ENCODE data around the gene SEMA3E. TPM values are rescaled to one million over a fixed set of nuclear protein-coding genes. Genes with fewer than 3 reads are reported as not detected.

The SEMA3E gene
- total and polyA plus RNA-seq, 5 experiments from 2014 or later: not detected

DNA sequence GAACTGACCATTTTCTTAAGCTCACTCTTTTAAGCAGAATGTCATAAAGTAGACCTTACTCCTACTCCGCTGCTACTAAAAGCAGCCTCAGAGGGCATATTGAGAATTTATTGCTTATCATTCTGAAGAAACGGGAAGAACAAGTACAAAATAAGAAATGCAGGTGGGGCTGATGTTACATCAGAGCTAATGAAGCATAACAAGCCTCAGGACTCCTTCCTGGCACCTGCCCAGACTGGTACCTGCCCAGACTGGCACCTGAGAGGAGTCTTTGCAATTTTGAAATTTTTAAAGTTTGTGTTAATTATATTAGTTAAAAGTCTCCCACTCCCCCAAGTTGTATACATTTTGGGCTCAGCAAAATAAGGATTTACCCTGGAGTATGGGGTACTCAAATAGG, 162.4 kb downstream of the SEMA3E start:
- H3K27ac Mint-ChIP-seq: no peak overlapping the region

DNA sequence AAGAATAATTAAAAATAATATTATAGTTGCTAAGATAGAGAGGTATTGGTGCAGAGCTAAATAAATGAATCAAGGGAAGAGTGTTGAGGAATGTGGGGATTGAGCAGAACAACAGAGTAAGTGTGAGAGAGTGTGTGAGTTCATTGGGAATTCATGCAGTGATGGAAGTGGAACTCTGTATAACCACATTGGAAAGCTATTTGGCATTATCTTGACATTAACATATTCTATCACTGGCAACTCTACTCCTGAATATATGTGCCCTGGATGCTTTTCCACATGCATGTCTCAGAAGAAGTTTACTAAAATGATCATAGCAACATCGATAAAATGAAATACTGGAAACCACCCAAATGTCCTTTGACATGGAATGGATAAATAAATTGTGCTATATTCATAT, 164.1 kb downstream of the SEMA3E start:
- H3K4me3 Mint-ChIP-seq: no peak overlapping the region
- H3K9me3 Mint-ChIP-seq: peaks cover 0 to 41% (median 2%) of the 10 kb centered on the region in 9 donors
- H3K27me3 Mint-ChIP-seq: no peaks in the 10 kb centered on the region
- POLR2A ChIA-PET: no interaction called here
- no peak for DNase-seq
- no peak for ATAC-seq
- no peaks in the 10 kb centered on the region for H3K36me3 Mint-ChIP-seq
- H3K27ac Mint-ChIP-seq: no peak overlapping the region
- H3K4me1 Mint-ChIP-seq: no peaks in the 10 kb centered on the region

More for the DNA sequence above, 162.4 kb downstream of the SEMA3E start:
- no peak for ATAC-seq
- peaks cover 0 to 41% (median 2%) of the 10 kb centered on the region in 9 donors for H3K9me3 Mint-ChIP-seq
- H3K4me3 Mint-ChIP-seq: no peak overlapping the region
- H3K4me1 Mint-ChIP-seq: no peaks in the 10 kb centered on the region
- H3K36me3 Mint-ChIP-seq: no peaks in the 10 kb centered on the region
- H3K27me3 Mint-ChIP-seq: no peaks in the 10 kb centered on the region
- POLR2A ChIA-PET: no interaction called here
- no peak for DNase-seq

DNA sequence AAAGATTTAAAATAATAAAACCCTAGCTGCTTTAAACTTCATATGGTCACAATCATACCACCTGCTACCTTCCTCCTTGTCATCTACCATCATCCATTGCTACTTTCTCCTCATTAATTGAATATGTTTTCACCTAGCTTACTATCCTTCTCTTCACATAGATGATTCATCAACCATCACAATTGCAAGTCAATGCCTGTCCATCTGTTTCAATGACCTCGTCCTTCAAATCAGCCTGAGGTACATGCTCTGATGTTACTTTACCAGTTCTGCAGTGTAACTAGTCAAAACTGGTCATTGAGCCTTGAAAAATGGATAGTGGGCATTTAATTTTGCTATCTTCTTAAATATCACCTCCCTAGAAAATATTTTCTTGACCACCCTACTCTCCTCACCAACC, 164.7 kb downstream of the SEMA3E start:
- no peaks in the 10 kb centered on the region for H3K4me1 Mint-ChIP-seq
- peaks cover 0 to 41% (median 2%) of the 10 kb centered on the region in 9 donors for H3K9me3 Mint-ChIP-seq
- no peaks in the 10 kb centered on the region for H3K36me3 Mint-ChIP-seq
- ATAC-seq: no peak
- POLR2A ChIA-PET: no interaction called here
- H3K27ac Mint-ChIP-seq: no peak overlapping the region
- no peak overlapping the region for H3K4me3 Mint-ChIP-seq
- no peak for DNase-seq
- no peaks in the 10 kb centered on the region for H3K27me3 Mint-ChIP-seq

DNA sequence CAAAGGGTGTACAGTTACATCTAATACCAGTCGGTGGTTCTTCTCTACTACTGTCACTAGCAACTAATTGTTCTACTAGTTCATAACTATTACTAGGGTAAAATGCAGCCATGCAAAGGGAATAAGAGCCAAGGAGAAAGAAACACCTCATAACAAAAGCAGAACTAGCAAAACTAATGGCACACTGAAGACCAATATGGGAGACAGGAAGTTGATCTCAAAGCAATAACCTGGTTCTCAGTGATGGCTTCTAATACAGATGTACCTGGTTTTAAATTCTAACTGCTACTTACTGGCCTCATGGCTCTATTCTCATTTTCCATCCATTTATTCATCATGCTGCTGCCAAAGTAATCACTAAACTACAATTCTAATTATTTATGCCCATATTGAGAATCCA, 170.3 kb downstream of the SEMA3E start:
- DNase-seq (no peak), ATAC-seq (no peak)
- H3K4me1 Mint-ChIP-seq: no peaks in the 10 kb centered on the region
- no peaks in the 10 kb centered on the region for H3K36me3 Mint-ChIP-seq
- H3K27ac Mint-ChIP-seq: no peak overlapping the region
- no peaks in the 10 kb centered on the region for H3K27me3 Mint-ChIP-seq
- peaks cover 0 to 7% (median 1%) of the 10 kb centered on the region in 9 donors for H3K9me3 Mint-ChIP-seq
- H3K4me3 Mint-ChIP-seq: no peak overlapping the region
- POLR2A ChIA-PET: no interaction called here

DNA sequence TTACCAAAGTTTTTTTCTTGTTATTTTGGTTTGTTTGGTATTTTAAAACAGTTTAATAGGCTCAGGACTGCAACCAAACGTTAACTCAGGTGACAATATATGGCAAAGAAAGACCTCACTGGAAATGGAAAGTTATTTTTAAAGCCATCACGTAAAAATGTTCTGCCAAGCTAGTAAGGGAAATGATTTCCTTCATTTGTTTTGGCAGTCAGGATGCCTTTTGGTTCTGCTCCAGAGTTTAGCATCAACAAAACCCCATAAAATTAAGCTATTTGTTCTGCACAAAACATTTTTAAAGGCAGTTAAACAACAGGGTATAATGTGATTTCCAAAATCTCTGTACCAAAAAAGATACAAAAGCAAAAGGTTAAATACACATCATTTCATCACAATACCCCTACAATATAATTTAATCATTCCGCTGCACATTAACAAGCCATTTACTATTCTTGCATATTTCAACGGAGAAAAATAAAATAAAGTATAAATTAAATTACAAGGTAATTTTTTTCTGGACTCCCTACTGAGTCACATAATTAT, 172.4 kb downstream of the SEMA3E start:
- H3K27ac Mint-ChIP-seq: no peak overlapping the region
- ATAC-seq: no peak
- DNase-seq: no peak
- no peaks in the 10 kb centered on the region for H3K4me1 Mint-ChIP-seq
- H3K4me3 Mint-ChIP-seq: no peak overlapping the region
- POLR2A ChIA-PET: no interaction called here
- H3K9me3 Mint-ChIP-seq: peaks cover 0 to 7% (median 0%) of the 10 kb centered on the region in 9 donors
- H3K36me3 Mint-ChIP-seq: no peaks in the 10 kb centered on the region
- H3K27me3 Mint-ChIP-seq: no peaks in the 10 kb centered on the region

DNA sequence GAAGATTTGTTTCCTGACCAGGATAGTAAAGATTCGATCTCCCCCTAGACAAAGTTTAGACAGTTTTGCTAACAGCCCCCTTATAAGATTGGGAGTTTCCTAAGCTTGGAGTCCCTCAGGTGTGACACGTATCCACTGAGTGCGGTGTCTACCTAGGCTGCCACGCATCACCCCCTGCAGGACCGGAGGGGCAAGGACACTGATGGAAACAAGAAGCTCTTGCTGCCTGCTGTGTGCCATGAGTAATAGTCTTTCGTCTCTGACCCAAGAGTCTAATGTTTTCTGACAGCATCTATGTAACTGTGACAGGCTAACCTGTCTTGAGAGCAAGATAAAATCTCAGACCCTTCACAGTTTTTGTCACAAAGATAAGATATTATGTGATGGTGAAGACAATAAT, 173.5 kb downstream of the SEMA3E start:
- H3K9me3 Mint-ChIP-seq: peaks cover 0 to 7% (median 0%) of the 10 kb centered on the region in 9 donors
- H3K27me3 Mint-ChIP-seq: no peaks in the 10 kb centered on the region
- no peak for ATAC-seq
- no peaks in the 10 kb centered on the region for H3K36me3 Mint-ChIP-seq
- H3K4me1 Mint-ChIP-seq: no peaks in the 10 kb centered on the region
- no peak overlapping the region for H3K4me3 Mint-ChIP-seq
- POLR2A ChIA-PET: no interaction called here
- DNase-seq: no peak
- H3K27ac Mint-ChIP-seq: no peak overlapping the region

DNA sequence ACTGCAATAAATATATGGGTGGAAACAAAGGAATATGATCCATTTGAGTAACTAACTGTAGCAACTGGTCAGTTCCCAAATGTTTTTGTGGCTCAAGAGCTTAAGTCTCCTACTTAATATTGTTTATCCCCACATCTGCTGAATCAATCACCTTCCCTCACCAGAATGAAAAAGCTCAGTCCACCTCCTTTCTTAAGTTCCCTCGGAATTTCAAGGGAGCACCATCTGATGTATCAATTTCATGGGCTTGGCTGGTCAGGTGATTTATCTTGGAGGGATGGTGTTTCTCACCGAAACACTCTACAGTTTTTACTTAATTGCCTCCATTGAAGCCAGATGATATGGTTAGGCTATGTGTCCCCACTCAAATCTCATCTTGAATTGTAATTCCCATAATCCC, 176.6 kb downstream of the SEMA3E start:
- H3K27me3 Mint-ChIP-seq: no peaks in the 10 kb centered on the region
- H3K9me3 Mint-ChIP-seq: peaks cover 0 to 4% (median 0%) of the 10 kb centered on the region in 9 donors
- H3K4me1 Mint-ChIP-seq: no peaks in the 10 kb centered on the region
- no peak overlapping the region for H3K27ac Mint-ChIP-seq
- DNase-seq (no peak), ATAC-seq (no peak)
- POLR2A ChIA-PET: no interaction called here
- H3K36me3 Mint-ChIP-seq: no peaks in the 10 kb centered on the region
- H3K4me3 Mint-ChIP-seq: no peak overlapping the region

DNA sequence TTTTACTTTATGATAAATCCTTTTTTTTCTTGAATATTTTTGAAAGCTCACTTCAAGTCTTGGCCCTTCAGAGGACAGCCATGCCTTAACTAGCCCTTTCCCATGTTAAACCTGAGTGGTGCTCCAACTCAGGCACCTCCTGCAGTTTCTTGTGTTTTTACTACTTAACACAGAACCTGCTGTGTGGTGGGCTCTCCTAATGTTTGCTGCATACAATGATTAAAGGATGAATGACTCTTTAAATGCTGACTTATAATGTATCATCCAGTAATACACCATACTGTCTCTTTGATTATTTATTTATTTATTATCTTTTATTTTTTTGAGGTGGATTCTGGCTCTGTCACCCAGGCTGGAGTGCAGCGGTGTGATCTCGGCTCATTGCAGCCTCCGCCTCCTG, 179.4 kb downstream of the SEMA3E start:
- Mint-ChIP-seq H3K27me3 (no peaks in the 10 kb centered on the region), H3K4me3 (no peak overlapping the region), H3K9me3 (peaks cover 0 to 6% (median 0%) of the 10 kb centered on the region in 9 donors), H3K27ac (no peak overlapping the region), H3K36me3 (no peaks in the 10 kb centered on the region), H3K4me1 (no peaks in the 10 kb centered on the region)
- ATAC-seq (no peak), DNase-seq (no peak)
- POLR2A ChIA-PET: no interaction called here

DNA sequence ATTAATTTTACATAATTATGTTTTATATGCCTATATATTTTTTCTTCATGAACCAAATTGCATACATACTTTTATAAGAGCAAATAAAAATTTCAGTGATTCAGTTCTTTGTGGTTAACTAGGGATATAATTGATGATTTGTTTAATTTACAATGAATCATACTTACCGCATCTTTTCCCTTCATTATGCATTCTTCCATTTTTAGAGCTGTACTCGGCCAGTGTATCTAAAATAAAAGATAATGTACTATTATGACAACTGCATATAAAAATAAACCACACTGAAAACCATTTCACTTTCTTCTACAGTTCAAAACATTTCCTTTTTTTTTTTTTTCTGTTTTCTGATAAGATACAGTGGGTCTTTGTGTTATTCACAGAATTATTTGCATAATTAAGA, 179.9 kb downstream of the SEMA3E start:
- POLR2A ChIA-PET: no interaction called here
- no peaks in the 10 kb centered on the region for H3K36me3 Mint-ChIP-seq
- ATAC-seq (no peak), DNase-seq (no peak)
- no peaks in the 10 kb centered on the region for H3K4me1 Mint-ChIP-seq
- H3K27me3 Mint-ChIP-seq: no peaks in the 10 kb centered on the region
- H3K27ac Mint-ChIP-seq: no peak overlapping the region
- peaks cover 0 to 6% (median under 1%) of the 10 kb centered on the region in 9 donors for H3K9me3 Mint-ChIP-seq
- no peak overlapping the region for H3K4me3 Mint-ChIP-seq

DNA sequence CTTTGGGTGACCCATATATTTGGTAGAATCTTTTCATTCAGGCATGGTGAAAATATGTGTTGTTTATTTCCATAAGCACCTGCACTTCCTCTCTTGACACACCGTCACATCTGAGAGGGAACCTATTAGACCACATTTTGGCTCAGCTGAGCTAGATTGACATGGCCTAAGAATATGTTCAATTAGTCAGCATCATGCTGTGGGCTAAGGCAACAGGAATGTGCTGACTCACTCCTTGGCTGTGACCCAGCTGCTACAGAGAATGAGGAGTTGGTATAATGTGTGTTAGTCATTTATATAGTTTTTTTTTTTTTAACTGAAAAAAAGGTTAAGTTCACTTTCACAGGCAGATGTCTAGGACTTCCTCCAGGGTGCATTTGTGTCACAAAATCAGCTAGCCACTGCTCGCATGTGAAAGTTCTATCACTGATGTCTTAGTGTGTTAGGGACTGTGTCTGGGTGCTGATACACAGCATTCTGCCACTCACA, 180.6 kb downstream of the SEMA3E start:
- Mint-ChIP-seq H3K4me3 (no peak overlapping the region), H3K4me1 (no peaks in the 10 kb centered on the region), H3K9me3 (peaks cover 0 to 8% (median 1%) of the 10 kb centered on the region in 9 donors), H3K27me3 (no peaks in the 10 kb centered on the region), H3K27ac (no peak overlapping the region), H3K36me3 (no peaks in the 10 kb centered on the region)
- DNase-seq (no peak), ATAC-seq (no peak)
- POLR2A ChIA-PET: no interaction called here

DNA sequence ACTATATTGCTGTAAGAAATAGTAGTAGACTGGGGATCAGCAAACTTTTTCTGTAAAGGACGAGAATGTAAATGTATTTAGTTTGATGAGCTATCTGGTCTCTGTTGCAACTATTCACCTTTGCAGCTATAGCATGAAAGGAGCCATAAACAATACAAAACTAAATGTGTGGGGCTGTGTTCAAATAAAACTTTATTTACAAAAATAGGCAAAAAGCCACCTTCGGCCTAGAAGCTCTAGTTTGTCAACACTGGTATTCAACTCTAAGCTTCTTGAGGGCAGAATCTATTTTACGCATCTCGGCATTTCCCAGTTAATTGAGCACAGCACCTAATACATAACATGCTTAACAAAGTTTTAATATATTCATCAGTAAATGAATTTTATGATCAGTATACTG, 181.4 kb downstream of the SEMA3E start:
- Mint-ChIP-seq H3K36me3 (no peaks in the 10 kb centered on the region), H3K4me3 (no peak overlapping the region), H3K9me3 (peaks cover 0 to 12% (median 1%) of the 10 kb centered on the region in 9 donors), H3K27me3 (peaks cover 0 to under 1% (median 0%) of the 10 kb centered on the region in 5 donors), H3K4me1 (no peaks in the 10 kb centered on the region), H3K27ac (no peak overlapping the region)
- ATAC-seq (no peak), DNase-seq (no peak)
- POLR2A ChIA-PET: no interaction called here

DNA sequence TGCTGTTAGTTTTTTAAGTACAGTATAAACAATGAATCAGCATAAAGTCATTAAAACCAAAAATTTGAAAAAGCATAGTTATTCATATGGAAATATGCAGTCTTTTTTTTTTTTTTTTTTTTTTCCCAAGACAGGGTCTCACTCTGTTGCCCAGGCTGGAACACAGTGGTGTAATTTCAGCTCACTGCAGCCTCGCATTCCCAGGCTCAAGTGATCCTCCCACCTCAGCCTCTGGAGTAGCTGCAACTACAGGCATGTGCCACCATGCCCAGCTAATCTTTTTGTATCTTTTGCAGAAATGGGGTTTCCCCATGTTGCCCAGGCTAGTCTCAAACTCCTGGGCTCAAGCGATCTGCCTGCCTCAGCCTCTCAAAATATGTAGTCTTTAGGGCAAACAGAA, 182.0 kb downstream of the SEMA3E start:
- H3K4me3 Mint-ChIP-seq: no peak overlapping the region
- ATAC-seq (no peak), DNase-seq (no peak)
- H3K27ac Mint-ChIP-seq: no peak overlapping the region
- no peaks in the 10 kb centered on the region for H3K4me1 Mint-ChIP-seq
- POLR2A ChIA-PET: no interaction called here
- no peaks in the 10 kb centered on the region for H3K36me3 Mint-ChIP-seq
- peaks cover 0 to 12% (median 1%) of the 10 kb centered on the region in 9 donors for H3K9me3 Mint-ChIP-seq
- peaks cover 0 to 3% (median 0%) of the 10 kb centered on the region in 5 donors for H3K27me3 Mint-ChIP-seq

DNA sequence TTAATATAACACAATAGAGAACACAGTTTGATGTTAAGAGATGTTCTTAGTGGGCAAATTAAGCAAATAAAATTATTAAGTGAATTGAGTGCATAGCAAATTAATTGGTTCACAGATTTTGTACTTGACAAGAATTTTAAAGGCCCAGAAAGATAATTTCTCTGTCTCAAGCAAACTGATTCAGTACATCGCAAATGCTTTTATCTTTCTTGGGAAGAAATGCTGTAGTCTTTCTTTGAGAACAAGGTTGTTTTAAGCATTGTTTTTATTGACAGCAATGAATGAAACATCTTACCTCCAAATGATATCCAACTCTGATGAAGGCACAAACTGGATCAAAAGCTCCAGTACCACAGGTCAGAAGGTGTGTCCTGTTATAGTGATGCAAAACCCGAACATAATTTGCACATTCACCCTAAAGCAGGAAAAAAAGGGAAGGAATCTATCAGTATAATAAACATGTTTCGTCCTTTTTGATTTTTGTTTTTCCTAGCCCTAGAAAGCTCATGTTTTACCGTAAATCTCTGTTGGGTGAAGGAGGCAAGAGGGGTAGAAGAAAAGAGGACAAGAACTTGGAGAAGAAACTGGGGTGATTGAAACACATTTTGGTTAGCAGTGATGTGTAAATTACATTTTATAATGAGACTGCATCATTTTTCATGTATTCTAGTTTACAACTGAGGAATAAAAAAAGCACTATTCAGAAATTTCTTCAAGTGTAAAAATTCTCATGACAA, 182.6 kb downstream of the SEMA3E start:
- POLR2A ChIA-PET: no interaction called here
- ATAC-seq: no peak
- H3K4me3 Mint-ChIP-seq: no peak overlapping the region
- DNase-seq: no peak
- H3K27ac Mint-ChIP-seq: no peak overlapping the region
- H3K4me1 Mint-ChIP-seq: no peaks in the 10 kb centered on the region
- H3K36me3 Mint-ChIP-seq: no peaks in the 10 kb centered on the region
- peaks cover 0 to 12% (median 1%) of the 10 kb centered on the region in 9 donors for H3K9me3 Mint-ChIP-seq
- peaks cover 0 to 6% (median 0%) of the 10 kb centered on the region in 5 donors for H3K27me3 Mint-ChIP-seq

DNA sequence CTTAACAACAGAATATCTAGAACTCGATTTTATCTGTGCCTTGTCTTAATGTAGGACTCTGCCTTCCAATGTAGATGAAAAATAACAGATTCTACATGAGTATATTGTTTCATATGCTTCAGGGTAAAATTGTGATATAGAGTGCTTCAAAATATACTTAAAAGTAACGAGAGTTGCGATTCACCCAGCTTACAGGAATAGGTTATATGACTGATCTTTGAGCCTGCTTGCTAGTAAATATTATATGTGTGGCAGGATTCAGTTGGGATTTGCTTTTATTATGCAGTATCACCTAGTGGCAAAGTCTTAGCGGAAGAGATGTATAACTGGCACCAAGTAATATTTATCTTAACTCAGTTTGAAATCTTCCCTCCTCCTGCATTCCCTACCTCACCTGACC, 183.3 kb downstream of the SEMA3E start:
- H3K27me3 Mint-ChIP-seq: peaks cover 0 to 13% (median 0%) of the 10 kb centered on the region in 5 donors
- H3K9me3 Mint-ChIP-seq: peaks cover 0 to 12% (median 6%) of the 10 kb centered on the region in 9 donors
- no peak overlapping the region for H3K27ac Mint-ChIP-seq
- H3K4me3 Mint-ChIP-seq: no peak overlapping the region
- DNase-seq: no peak
- ATAC-seq: no peak
- H3K4me1 Mint-ChIP-seq: no peaks in the 10 kb centered on the region
- POLR2A ChIA-PET: no interaction called here
- no peaks in the 10 kb centered on the region for H3K36me3 Mint-ChIP-seq

Data from naive thymus-derived CD8-positive, alpha-beta T cell (primary cell).